ENCODE data around the gene SYMPK.
A peak's percentile ranks its signal among the peaks of the same experiment; 100 is the strongest.

The SYMPK gene

DNA sequence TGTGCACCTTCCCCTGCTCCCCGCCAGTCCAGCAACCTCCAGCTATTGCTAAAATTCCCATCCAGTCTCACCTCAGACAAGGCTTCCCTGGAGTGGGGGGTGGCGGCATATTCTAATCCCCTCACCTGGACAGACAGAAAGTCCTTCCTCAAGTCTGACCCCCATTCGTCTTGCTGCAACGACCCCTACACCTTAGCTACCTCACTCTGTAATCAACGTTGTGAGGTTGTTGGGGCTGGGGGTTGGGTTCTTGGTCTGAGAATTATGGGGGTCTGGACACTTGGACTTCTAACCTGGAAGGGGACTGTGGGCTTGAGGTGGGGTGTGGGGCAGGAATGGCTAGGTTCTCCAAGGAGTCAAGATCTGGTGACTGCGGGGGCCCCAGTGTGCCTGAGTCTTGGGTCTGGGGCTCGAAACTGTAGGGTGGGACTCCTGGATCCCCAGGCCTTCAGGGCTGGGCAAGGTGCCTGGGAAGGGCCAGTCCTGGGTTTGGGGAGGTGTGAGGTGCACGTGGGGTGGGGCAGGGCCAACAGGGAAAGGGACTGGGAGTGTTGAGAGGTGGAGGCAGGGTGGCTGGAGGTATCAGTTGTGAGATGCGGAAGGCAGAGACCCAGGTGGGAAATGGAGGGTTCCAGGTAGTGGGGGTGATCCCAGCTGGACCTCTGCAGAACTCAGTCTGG lies 2.5 kb upstream of the SYMPK start:
- ChIA-PET POLR2A (interaction anchor here (1.4 to 3.7 kb wide), 2 partner anchors 16 to 21 kb away, joined by 3 to 39 read pairs; partner anchors contain the start of gene IRF2BP1), CTCF (interaction anchor here (0.5 to 6.6 kb wide), 5 partner anchors 17 to 106 kb away, joined by 4 to 91 read pairs (median 4); partner anchors contain the start of genes IRF2BP1 and SIX5)
- Histone ChIP-seq H3K4me1 (ENCODE audit: control insufficient read depth, insufficient read depth, low read length) (peaks cover 10% of the 10 kb centered on the region), H3K4me3 (ENCODE audit: low read depth, low read length) (no peak overlapping the region), H3K36me3 (ENCODE audit: control insufficient read depth in 2 of 2, insufficient read depth in 1 of 2, low read length in 2 of 2) (peaks cover 4 to 15% of the 10 kb centered on the region in 2 experiments), H3K9me3 (ENCODE audit: control insufficient read depth, insufficient read depth, low read depth, low read length) (no peaks in the 10 kb centered on the region), H3K27ac (ENCODE audit: extremely low read depth, low read depth, low read length) (no peak overlapping the region)
- TF ChIP-seq ZNF169 (tag by site-specific recombination; IDR thresholded peaks at IDR 0.05), result no peak
- no peak for TF ChIP-seq ZNF157 (tag by site-specific recombination; IDR thresholded peaks at IDR 0.05)
- no peak for TF ChIP-seq ZBTB21 (tag by site-specific recombination; IDR thresholded peaks at IDR 0.05)
- TF ChIP-seq ZNF266 (tag by site-specific recombination; IDR thresholded peaks at IDR 0.05; ENCODE audit: low read depth), result no peak
- TF ChIP-seq ZNF830 (tag by site-specific recombination; IDR thresholded peaks at IDR 0.05; ENCODE audit: low read depth), result no peak

DNA sequence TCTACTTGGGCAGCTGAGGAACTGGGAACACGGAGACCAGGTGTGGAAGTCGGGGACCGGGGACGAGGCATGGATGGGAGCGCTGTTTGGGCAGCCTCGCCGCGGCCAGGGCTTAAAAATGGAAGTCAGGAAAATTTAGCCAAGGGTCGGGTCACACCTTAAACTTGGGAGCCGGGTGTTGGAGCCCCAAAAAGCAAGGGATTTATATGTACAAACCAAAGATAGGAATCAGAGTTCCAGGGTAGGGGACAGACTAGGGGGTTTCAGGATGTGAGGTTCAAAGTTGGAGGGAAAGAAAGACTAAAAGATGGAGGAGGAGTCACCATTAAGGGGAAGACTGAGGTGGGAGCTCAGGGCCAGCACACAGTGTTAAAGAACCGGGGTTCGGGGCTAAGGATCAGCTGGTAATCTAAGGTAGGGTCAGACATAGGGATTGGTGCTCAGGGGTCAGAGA lies 1.7 kb upstream of the SYMPK start:
- ChIA-PET CTCF (interaction anchor here (0.6 to 6.6 kb wide), 11 partner anchors 9 to 238 kb away, joined by 3 to 91 read pairs (median 4); partner anchors contain the start of genes IRF2BP1, MYPOP and SIX5), POLR2A (interaction anchor here (1.4 to 3.7 kb wide), 4 partner anchors 17 to 95 kb away, joined by 3 to 39 read pairs (median 22); partner anchors contain the start of genes IRF2BP1, MYPOP and SIX5)
- peaks cover 6 to 22% of the 10 kb centered on the region in 2 experiments for H3K36me3 ChIP-seq (ENCODE audit: control insufficient read depth in 2 of 2, insufficient read depth in 1 of 2, low read length in 2 of 2)
- H3K4me3 ChIP-seq (ENCODE audit: low read depth, low read length), result peak overlapping the region; percentile 17
- H3K27ac ChIP-seq (ENCODE audit: extremely low read depth, low read depth, low read length), result no peak overlapping the region
- TF ChIP-seq ZEB2 (tag by site-specific recombination; IDR thresholded peaks at IDR 0.05) (no peak), ZNF670 (tag by site-specific recombination; IDR thresholded peaks at IDR 0.05; ENCODE audit: low read depth) (no peak), ZNF785 (tag by site-specific recombination; IDR thresholded peaks at IDR 0.05) (0 out of 2 replicates have a peak, but pooled peaks have one; percentile 18)
- TF ChIP-seq, protein P1, sequence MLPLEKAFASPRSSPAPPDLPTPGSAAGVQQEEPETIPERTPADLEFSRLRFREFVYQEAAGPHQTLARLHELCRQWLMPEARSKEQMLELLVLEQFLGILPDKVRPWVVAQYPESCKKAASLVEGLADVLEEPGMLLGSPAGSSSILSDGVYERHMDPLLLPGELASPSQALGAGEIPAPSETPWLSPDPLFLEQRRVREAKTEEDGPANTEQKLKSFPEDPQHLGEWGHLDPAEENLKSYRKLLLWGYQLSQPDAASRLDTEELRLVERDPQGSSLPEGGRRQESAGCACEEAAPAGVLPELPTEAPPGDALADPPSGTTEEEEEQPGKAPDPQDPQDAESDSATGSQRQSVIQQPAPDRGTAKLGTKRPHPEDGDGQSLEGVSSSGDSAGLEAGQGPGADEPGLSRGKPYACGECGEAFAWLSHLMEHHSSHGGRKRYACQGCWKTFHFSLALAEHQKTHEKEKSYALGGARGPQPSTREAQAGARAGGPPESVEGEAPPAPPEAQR (tag by site-specific recombination; IDR thresholded peaks at IDR 0.05), result no peak
- TF ChIP-seq, protein P2, sequence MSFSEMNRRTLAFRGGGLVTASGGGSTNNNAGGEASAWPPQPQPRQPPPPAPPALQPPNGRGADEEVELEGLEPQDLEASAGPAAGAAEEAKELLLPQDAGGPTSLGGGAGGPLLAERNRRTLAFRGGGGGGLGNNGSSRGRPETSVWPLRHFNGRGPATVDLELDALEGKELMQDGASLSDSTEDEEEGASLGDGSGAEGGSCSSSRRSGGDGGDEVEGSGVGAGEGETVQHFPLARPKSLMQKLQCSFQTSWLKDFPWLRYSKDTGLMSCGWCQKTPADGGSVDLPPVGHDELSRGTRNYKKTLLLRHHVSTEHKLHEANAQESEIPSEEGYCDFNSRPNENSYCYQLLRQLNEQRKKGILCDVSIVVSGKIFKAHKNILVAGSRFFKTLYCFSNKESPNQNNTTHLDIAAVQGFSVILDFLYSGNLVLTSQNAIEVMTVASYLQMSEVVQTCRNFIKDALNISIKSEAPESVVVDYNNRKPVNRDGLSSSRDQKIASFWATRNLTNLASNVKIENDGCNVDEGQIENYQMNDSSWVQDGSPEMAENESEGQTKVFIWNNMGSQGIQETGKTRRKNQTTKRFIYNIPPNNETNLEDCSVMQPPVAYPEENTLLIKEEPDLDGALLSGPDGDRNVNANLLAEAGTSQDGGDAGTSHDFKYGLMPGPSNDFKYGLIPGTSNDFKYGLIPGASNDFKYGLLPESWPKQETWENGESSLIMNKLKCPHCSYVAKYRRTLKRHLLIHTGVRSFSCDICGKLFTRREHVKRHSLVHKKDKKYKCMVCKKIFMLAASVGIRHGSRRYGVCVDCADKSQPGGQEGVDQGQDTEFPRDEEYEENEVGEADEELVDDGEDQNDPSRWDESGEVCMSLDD (tag by site-specific recombination; IDR thresholded peaks at IDR 0.05), result peak; percentile 45
- no peaks in the 10 kb centered on the region for H3K9me3 ChIP-seq (ENCODE audit: control insufficient read depth, insufficient read depth, low read depth, low read length)
- peaks cover 10% of the 10 kb centered on the region for H3K4me1 ChIP-seq (ENCODE audit: control insufficient read depth, insufficient read depth, low read length)

DNA sequence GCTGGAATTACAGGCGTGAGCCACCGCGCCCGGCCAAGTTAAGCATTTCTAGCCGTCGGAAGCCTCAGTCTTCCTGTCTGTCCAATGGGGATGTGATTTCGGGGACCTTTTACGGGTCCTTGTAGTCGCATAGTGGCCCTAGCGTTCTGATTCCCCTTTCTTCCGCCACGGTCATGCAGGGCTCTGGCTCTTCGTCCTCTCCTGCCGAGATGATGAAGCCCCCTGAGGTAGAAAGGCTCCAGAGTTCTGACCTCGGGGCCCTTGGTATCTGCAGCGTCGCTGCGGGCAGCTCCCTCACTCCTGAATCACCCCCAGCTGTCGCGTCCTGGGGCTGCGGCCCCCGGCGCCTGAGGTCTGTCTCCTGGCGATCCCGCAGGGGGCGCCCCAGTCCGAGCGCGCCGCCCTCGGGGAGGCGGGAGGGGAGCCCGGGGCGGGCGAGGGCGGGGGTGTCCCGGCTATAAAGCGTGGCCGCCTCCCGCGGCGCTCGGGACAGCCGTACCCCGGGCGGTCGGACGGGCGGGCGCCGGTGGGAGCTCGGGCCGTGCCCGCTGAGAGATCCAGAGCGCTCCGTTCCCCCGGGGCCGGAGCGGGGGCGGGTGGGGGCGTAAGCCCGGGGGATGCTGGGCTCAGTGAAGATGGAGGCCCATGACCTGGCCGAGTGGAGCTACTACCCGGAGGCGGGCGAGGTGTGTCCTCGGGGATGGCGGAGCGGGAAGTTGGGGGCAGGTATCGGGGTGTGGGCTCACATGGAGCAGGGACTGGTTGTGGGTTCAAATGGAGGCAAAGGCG lies 1.1 kb upstream of the SYMPK start, which contains the start of gene FOXA3:
TSS of gene FOXA3 (plus strand) at position 487 of the 789 bp plus-strand sequence. CDS start at position 618, 131 bp downstream.
- POLR2A ChIA-PET, result interaction anchor here (0.6 to 3.7 kb wide), 20 partner anchors 11 to 737 kb away, joined by 3 to 39 read pairs (median 4); partner anchors contain the start of genes CALM3, CCDC61, CCDC8 and IRF2BP1
- CTCF ChIA-PET, result interaction anchor here (0.6 to 6.6 kb wide), 17 partner anchors 9 to 237 kb away, joined by 3 to 91 read pairs (median 4); partner anchors contain the start of genes IRF2BP1, MYPOP and SIX5
- Histone ChIP-seq H3K27ac (ENCODE audit: extremely low read depth, low read depth, low read length) (no peak within 1 kb of the TSS), H3K36me3 (ENCODE audit: control insufficient read depth in 2 of 2, insufficient read depth in 1 of 2, low read length in 2 of 2) (peaks cover 12 to 28% of the 10 kb centered on the region in 2 experiments), H3K9me3 (ENCODE audit: control insufficient read depth, insufficient read depth, low read depth, low read length) (no peaks in the 10 kb centered on the region), H3K4me3 (ENCODE audit: low read depth, low read length) (peak within 1 kb of the TSS; percentile 29), H3K4me1 (ENCODE audit: control insufficient read depth, insufficient read depth, low read length) (peaks cover 10% of the 10 kb centered on the region)
- TF ChIP-seq ZNF404 (tag by site-specific recombination; IDR thresholded peaks at IDR 0.05) (no peak), ZNF274 (IDR thresholded peaks at IDR 0.05; ENCODE audit: low read length) (no peak), ZNF274 (tag by site-specific recombination; IDR thresholded peaks at IDR 0.05; ENCODE audit: borderline replicate concordance) (no peak), ZNF529 (tag by site-specific recombination; IDR thresholded peaks at IDR 0.05; ENCODE audit: insufficient replicate concordance) (no peak), ZNF658 (tag by site-specific recombination; IDR thresholded peaks at IDR 0.05) (no peak), ZFP41 (tag by site-specific recombination; IDR thresholded peaks at IDR 0.05; ENCODE audit: borderline replicate concordance) (no peak), ZNF19 (tag by site-specific recombination; IDR thresholded peaks at IDR 0.05; ENCODE audit: low read depth) (no peak), ZNF169 (tag by site-specific recombination; IDR thresholded peaks at IDR 0.05) (no peak)
- TF ChIP-seq, protein P3, sequence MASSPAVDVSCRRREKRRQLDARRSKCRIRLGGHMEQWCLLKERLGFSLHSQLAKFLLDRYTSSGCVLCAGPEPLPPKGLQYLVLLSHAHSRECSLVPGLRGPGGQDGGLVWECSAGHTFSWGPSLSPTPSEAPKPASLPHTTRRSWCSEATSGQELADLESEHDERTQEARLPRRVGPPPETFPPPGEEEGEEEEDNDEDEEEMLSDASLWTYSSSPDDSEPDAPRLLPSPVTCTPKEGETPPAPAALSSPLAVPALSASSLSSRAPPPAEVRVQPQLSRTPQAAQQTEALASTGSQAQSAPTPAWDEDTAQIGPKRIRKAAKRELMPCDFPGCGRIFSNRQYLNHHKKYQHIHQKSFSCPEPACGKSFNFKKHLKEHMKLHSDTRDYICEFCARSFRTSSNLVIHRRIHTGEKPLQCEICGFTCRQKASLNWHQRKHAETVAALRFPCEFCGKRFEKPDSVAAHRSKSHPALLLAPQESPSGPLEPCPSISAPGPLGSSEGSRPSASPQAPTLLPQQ (tag by site-specific recombination; IDR thresholded peaks at IDR 0.05), result no peak
- TF ChIP-seq, protein P4, sequence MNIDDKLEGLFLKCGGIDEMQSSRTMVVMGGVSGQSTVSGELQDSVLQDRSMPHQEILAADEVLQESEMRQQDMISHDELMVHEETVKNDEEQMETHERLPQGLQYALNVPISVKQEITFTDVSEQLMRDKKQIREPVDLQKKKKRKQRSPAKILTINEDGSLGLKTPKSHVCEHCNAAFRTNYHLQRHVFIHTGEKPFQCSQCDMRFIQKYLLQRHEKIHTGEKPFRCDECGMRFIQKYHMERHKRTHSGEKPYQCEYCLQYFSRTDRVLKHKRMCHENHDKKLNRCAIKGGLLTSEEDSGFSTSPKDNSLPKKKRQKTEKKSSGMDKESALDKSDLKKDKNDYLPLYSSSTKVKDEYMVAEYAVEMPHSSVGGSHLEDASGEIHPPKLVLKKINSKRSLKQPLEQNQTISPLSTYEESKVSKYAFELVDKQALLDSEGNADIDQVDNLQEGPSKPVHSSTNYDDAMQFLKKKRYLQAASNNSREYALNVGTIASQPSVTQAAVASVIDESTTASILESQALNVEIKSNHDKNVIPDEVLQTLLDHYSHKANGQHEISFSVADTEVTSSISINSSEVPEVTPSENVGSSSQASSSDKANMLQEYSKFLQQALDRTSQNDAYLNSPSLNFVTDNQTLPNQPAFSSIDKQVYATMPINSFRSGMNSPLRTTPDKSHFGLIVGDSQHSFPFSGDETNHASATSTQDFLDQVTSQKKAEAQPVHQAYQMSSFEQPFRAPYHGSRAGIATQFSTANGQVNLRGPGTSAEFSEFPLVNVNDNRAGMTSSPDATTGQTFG (tag by site-specific recombination; IDR thresholded peaks at IDR 0.05; ENCODE audit: borderline replicate concordance), result no peak

Data from HEK293 (cell line).